GM18907 (cell line): Measurements from ENCODE around the gene SPHK1.

Experiments used
- ATAC-seq: cut with Tn5 transposase; IDR thresholded peaks from one replicate; pipeline ENCODE4 v1.9.1; 2021; ENCODE audit warnings: mild to moderate bottlenecking, moderate library complexity; ENCODE audit not compliant: unreplicated experiment

SPHK1 gene

DNA sequence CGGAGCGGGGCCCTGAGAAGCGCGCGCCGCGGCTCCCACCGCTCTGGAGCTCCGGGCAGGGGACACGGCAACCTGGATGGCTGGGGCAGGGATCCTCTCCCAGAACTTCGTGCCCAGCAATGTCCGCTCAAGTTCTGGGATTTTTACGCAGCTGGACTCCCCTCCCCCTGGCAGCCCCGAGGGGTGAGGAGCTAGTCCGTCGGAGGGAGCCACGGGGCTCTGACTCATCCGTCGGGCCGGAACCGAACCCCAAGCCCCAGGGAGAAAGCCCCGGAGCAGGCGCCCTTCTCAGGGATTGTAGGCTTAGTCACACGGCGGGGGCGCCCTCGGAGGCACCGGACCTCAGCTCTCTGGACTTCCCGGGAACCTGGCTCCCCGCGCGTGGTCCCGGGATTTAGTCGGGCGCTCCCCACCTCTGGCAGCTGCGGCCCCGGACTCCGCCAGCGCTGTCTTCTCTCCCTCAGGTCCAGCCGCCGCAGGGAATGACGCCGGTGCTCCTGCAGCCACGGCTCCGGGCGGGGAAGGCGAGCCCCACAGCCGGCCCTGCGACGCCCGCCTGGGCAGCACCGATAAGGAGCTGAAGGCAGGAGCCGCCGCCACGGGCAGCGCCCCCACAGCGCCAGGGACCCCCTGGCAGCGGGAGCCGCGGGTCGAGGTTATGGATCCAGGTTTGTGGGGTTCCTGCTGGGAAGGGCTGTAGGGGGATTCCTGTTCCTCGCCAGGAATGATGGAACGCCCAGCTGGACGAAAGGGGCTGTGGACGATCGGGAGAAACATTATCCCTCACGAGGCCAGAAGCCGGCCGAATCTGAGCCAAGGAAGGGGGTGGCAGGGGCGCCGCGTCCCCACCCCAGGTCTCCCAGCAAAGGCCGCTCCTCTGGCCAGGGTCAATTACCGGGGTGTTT lies 830 bp downstream of the SPHK1 start:
- no peak for ATAC-seq

DNA sequence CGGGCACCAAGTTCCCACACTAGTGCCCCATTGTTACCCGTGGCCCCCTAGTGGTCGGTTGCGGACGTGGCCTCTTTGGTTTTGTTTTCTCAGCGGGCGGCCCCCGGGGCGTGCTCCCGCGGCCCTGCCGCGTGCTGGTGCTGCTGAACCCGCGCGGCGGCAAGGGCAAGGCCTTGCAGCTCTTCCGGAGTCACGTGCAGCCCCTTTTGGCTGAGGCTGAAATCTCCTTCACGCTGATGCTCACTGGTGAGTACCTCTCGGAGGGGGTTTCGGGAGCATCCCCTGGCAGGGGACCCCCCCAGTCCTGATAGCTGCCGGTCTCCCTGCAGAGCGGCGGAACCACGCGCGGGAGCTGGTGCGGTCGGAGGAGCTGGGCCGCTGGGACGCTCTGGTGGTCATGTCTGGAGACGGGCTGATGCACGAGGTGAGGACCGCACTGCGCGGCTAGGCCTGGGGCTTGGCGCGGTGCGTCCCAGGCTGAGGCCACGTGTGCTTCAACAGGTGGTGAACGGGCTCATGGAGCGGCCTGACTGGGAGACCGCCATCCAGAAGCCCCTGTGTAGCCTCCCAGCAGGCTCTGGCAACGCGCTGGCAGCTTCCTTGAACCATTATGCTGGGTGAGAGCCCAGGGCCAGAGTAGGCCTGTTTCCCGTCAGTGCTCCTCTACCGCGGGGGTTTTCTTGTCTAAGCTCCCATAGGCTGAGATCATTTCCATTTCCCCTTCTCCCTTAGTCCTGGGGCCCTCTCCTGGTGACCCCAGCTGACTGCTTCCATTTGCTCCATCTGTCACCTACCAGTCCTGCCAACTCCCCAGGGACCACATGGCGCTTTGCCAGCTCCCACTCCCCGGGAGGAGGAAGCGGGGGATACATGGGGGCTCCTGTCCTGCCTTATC lies 1.7 kb downstream of the SPHK1 start:
- no peak for ATAC-seq

DNA sequence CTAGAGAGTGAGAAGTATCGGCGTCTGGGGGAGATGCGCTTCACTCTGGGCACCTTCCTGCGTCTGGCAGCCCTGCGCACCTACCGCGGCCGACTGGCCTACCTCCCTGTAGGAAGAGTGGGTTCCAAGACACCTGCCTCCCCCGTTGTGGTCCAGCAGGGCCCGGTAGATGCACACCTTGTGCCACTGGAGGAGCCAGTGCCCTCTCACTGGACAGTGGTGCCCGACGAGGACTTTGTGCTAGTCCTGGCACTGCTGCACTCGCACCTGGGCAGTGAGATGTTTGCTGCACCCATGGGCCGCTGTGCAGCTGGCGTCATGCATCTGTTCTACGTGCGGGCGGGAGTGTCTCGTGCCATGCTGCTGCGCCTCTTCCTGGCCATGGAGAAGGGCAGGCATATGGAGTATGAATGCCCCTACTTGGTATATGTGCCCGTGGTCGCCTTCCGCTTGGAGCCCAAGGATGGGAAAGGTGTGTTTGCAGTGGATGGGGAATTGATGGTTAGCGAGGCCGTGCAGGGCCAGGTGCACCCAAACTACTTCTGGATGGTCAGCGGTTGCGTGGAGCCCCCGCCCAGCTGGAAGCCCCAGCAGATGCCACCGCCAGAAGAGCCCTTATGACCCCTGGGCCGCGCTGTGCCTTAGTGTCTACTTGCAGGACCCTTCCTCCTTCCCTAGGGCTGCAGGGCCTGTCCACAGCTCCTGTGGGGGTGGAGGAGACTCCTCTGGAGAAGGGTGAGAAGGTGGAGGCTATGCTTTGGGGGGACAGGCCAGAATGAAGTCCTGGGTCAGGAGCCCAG lies 2.8 kb downstream of the SPHK1 start:
- no peak for ATAC-seq

DNA sequence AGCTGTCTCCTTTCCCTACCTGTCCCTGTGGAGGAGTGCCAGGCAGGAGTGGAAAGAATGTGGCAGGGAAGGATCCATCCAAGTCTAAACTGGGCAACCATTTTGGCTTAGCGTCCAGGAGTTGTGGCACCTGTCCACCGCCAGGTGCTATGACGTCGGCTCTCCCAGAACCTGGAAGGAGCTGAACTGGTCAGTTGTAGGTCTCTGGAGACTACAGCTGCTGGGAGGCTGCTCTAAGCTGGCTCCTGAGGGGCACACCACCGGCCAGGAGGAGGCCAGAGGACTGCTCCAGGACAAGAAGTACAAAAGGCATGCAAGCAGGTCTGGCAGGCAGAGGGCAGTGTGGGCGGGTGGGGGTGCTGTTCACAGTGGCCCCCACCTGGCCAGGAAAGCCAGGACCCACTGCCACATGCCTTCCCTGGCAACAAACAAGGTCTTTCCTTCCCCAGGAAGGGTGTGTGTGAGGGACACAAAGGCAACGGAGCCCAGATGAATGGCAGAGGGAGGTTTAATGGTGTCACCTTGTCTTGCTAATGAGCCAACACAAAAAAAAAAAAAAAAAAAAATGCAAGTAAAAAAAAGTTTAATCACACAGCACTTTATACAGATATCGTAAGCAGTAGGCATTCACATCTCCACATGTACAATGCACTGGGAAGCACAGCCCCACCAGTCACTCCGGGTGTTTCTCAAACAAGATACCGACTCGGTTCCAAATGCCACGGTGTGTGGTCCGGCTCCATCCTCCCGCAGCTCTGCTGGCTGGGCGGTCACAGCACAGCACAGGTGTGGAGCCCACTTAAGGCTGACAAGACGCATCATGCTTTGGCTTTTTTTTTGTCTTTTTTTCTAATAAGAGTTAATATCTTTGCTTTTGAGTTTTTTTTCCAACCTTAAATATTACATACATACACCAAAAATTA lies 4.8 kb downstream of the SPHK1 start:
- ATAC-seq = no peak

DNA sequence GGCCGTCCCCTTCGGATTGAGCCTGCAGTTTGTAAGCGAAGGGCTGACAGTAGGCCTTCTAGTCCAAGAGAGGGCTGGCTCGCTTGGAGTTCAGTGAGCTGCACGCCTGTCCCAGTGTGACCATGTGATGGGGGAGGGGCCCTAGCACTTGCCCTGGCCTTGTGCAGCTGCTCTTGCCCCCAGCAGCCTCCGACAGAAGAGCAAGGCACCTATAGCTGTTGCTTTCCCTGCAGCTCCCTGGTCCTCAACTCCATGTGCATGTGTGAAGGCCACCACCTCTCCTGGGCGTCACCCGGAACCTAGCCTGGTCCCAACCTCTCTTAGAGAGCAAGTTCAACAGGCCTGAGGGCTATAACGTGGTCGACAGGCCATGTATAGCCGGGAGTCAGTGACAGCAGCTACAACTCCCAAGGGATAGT lies 5.6 kb downstream of the SPHK1 start:
- ATAC-seq = no peak

DNA sequence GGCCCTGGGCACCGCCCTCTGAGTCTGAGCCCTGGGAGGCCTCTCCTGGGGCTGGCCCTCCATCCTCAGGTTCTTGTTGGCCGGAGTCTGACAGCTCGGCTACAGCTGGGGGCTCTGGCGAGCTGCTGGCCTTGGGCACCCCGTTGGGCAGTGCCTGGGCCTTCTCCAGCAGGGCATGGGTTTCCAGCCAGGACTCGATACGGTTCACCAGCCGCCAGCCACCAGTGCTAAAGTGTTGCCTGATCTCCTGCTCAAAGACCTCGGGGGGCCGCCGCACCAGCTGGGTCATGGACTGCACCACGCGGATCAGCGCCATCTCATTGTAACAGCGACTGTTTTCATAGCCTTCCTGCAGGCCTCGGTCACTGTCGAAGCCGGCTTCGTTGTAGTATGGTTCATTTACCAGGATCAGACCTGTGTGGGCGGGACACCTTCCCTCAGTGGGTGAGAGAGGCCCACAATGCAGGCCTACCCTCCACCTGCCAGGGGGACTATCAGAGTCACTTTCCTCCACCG lies 6.8 kb downstream of the SPHK1 start:
- ATAC-seq = no peak

DNA sequence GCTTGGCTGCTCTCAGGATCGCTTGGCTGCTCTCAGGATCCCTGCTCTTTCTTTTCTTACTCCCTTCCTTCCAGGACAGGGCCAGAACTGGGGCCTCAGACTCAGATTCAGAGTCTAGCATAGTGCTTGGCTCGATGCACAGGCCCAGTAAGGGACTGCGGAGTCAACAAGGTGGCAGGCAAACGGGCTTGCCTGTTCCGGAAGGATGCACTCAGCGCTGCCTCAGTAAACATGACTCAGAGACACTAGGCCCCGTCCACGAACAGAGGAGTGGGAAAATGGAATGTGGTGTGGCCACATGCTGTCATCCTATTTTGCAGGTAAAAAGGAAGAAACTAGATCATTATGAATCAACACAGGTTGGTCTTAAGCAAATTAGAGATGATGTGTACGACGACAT lies 9.8 kb downstream of the SPHK1 start:
- ATAC-seq = no peak

DNA sequence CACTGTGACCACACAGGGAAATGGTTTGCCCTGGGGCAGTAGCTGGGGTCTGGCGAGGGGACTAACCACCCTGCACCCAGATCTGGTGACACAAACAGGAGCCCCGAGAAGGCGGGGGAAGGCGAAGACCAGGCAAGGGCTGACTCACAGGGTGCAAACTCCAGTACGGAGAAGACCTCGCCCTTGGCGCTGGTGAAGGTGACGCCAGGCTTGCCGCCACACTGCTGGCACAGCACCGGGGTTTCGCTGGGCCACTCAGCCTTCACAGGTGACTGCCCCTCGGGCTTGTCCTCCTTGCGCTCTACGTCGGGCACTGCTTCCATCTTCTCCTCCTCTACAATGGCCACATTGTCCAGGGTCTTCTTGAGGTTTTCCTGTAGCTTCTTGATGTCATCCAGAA lies 11.6 kb downstream of the SPHK1 start:
- no peak for ATAC-seq

DNA sequence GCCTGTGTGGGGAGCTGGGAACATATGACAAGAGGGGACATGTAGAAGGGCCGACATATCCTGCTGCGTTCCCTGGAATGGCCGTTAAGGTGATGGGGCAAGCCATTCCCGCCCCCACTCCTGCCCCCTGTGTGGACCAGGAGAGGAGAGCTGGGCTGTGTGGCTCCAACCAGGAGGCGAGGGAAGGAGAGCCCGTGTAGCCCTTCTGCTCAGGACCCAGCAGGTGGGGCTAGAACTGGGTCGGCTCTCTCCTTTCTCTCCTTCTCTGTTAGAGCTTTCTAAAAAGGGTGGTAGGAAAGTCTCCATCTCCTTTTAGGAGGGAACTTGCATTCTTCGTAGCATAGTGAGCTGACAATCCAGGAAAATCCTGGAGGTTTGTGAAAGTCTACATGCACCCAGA lies 12.8 kb downstream of the SPHK1 start:
- ATAC-seq = no peak

DNA sequence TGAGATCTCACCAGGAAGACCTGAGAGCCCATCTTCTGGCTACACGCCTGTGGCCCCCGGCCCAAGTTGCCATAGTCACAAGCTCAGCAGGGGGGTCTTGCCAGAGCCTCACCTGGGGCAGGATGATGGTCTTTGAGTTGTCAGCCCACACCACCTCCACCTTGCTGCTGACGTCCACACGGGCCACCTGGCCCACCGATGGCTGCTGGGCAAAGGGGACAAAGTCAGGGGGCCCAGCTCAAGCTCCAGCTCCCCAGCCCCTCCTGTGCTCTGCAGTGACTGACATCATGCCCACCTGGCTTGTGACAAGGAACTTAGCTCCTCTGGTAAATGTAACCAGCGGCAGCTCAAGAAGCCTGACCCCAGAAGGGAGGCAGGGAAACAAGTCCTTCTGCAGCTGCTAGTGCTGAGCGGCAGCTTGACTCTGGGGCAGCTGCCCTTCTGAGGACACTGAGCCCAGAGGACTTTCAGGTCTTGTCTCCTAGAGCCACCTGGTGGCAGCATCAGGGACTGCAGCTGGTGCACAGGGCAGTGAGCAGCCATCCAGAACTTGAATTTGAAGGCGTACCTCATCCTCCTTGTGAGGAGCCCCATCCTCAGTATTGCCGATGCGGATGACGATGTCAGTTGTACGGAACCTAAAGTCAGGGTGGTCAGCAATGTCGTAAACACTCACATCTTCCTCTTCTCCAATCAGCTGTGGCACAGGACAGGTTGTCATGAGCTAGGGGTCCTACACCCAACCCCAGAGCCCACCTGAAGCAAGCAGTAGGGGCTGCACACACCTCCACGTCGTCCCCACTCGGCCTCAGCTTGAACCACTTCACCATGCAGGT lies 13.5 kb downstream of the SPHK1 start:
- ATAC-seq = no peak

DNA sequence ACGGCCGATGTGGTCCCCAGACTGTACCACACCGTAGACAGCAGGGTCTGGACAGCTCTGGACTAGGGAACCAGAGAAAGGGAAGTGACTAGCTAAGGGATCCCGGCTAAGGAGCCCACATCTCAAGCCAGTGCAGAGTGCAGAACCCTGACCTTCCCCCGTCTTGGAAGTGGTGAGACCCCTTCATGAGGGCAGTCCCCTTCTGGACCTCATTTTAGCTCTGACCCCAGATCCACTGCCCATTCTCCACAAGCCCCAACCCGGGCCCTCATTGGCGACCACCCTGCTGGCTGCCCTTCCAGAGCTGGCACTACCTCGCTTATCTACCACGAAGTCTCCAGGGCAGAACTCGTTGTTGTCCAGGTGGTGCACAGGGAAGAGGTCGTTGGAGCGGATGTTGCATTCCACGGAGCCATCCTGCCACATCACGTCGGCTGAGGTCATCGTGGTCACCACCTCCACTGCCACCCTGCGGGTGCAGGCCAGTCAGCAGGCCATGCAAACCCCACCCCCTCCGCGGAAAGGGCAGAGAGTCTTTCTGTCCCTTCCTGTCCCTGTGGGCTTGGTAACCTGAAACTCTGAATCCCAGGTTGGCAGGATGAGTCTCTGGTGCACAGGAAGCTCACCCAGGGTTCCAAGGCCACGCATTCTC lies 14.2 kb downstream of the SPHK1 start:
- no peak for ATAC-seq

DNA sequence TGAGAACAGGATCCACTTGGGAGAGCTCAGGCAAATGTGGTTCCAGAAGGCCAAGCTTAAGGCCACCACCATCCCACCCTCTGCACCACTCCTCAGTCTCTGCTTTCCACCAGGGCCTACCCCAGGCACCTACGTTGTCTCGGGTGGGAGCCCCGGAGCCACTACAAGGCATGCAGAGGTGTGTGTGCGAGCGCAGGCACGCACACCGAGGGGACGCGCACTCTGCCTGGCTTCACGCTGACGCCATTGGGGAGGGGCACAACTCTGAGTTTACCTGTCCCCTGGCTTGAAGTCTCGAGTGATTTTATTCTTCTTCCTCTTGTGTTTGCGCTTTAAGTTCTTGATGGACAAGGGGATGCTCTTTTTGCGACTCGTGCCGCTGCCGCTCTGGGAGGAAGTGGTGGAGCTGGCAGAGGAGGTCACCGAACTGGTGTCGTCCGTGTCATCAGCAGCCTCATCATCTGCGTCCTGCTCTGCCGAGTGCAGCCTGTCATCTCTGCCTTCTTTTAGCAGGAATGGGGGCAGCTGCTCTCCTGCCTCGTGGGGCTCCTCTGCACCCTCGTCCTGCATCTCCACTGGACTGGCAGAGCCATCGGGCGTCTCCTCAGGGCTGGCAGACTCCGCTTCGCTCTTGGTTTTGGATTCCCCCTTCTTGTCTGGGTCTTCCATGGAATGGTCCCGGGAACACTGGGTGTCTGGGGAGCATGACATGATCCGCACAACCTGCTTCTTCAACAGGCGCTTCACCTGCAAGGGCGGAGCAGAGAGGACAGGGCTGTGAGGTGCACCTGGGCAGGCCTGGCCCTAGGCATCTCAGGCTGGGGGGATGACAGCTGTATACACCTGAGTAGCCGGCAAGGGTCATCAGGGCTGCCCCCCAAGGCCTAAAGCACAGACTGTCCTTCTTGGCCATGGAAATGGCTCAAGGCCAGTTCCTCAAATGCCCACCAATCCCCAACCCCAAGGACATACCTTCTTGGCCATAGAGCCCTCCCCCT lies 15.1 kb downstream of the SPHK1 start:
- no peak for ATAC-seq

DNA sequence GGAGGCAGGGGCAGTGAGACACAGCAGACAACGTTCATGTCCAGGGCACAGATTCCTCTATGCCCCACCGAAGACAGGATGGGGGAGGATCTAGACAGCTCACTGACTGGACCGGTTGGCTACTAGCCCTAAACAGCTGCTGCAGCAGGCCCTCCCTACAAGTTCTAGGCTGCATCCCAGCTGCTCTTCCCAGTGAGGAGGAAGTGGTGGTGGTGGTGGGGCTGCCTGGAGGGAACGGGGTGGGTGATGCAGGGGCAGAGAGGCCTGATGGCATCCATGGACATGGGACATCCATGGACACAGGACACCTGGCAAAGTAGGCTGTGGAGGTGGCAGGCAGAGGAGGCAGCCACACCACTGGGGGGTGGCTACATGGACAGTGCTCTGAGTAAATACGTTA lies 18.3 kb downstream of the SPHK1 start:
- ATAC-seq = no peak

DNA sequence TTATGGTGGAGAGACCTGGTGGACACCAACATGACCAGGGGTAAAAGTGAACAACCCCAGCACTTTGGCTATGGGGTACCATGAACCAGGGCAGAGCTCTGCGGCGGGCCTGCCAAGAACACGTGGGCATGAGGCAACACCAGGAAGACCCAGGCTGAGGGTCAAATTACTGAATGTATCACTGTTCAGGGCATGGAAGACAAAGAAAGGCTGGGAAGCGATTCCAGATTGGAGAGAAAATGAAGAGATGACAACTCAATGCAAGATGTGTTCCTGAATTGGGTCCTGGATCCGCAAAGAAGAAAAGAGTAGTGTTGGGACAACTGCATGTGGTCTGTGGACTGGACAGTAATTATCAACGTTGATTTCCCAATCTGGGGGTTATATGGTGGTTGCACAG lies 19.8 kb downstream of the SPHK1 start:
- no peak for ATAC-seq

DNA sequence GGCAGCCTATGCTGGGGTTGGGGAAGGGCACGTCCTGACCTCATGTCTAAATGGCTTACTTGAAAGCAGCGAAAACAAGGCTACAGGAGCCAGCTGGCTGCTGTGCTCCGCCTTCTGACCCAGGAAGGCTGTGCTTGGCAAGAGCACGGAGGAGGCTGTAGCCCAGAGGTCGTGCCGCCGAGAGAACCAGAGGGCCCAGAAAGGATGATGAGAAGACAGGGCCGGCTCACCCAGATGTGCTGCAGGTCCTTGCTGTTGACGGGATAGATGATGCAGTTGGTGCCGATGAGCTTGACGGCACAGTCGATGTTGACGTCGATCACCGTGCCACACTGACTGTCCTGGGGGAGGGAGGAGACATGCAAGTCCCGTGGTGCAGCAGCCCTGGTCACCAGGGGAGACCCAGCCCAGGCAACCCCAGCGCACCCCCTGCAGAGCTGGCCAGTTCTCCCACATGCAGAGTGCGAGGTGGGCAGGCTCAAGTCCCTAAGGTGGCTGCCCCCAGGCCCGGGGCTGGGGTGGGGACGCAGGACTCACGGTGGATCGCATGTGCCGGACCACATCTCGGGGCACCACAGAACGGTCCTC lies 20.7 kb downstream of the SPHK1 start:
- ATAC-seq = no peak

DNA sequence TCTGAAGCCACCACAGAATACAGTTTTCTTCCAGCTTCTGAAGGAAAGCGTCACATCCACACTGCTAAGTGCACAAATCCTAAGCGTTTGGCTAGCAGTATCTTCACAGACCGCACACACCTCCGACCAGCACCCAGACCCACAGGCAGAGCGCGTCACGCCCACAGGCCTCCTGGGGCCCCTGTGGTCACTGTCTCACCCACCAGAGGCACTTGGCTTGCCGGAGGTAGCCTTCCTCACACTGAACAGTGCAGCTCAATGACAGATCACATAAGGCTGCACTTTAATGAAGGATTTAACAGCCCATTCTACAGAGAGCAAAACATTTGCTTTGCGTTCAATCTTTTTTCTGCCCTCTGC lies 21.2 kb downstream of the SPHK1 start:
- no peak for ATAC-seq
